Thymus (tissue), 11 donors: ENCODE data around the gene SLC43A2. TPM values are rescaled to one million over a fixed set of nuclear protein-coding genes. Genes with fewer than 3 reads are reported as not detected.

Experiments
- DNase-seq, 9 donors: peaks; one replicate each; pipeline ENCODE4 v3.0.0-alpha.2; 2013; ENCODE audit warnings: low spot score in 9 of 9, low read depth in 6 of 9, missing footprints in 1 of 9
- H3K27ac ChIP-seq, 2 donors: one replicate each; pipeline ENCODE4 v1.5.1; 2013; ENCODE audit warnings: control low read depth in 1 of 2, low read depth in 1 of 2, low read length in 1 of 2, mild to moderate bottlenecking in 1 of 2, moderate library complexity in 1 of 2
- H3K27me3 ChIP-seq, 2 donors: one replicate each; pipeline ENCODE4 v1.5.1; 2013; ENCODE audit warnings: low read length in 1 of 2; ENCODE audit not compliant: control insufficient read depth in 2 of 2, insufficient read depth in 1 of 2
- H3K36me3 ChIP-seq, 2 donors: one replicate each; pipeline ENCODE4 v1.5.1; 2013; ENCODE audit warnings: low read length in 1 of 2, mild to moderate bottlenecking in 1 of 2, moderate library complexity in 1 of 2; ENCODE audit not compliant: control insufficient read depth in 2 of 2, insufficient read depth in 2 of 2
- H3K4me1 ChIP-seq, 2 donors: one replicate each; pipeline ENCODE4 v1.5.1; 2013; ENCODE audit warnings: low read length in 2 of 2; ENCODE audit not compliant: control insufficient read depth in 2 of 2, insufficient read depth in 2 of 2
- H3K4me3 ChIP-seq, 2 donors: one replicate each; pipeline ENCODE4 v1.5.1; 2013; ENCODE audit warnings: low read length in 2 of 2, control low read depth in 1 of 2, mild to moderate bottlenecking in 1 of 2
- H3K9me3 ChIP-seq, 2 donors: one replicate each; pipeline ENCODE4 v1.5.1; 2013; ENCODE audit warnings: low read length in 1 of 2, mild to moderate bottlenecking in 1 of 2; ENCODE audit not compliant: control insufficient read depth in 2 of 2, insufficient read depth in 1 of 2
- WGBS: extraction: QIAGEN DNeasy Blood & Tissue Kit; methylation state at CpG from one replicate; pipeline ENCODE4 v1.1.7; 2013; 5-methylcytosine and 5-hydroxymethylcytosine counted together
- polyA plus RNA-seq: library from polyadenylated mRNA; stranded (reverse); fragments of 200-250 nt; gene quantifications from one replicate; pipeline ENCODE4 v1.2.3, GENCODE V29; 2013
- total RNA-seq: library from RNA; stranded (reverse); fragments of 120-200 nt; gene quantifications from one replicate; pipeline ENCODE4 v1.2.4, GENCODE V29; 2013
- donor health status: healthy.

The SLC43A2 gene
- total and polyA plus RNA-seq, 2 donors, result 10.5 to 13.9 TPM

- Histone ChIP-seq H3K9me3 (peaks cover 0 to 10% of the 10 kb centered on the region in 2 donors), H3K27me3 (peaks cover 0 to 11% of the 10 kb centered on the region in 2 donors), H3K27ac (peak overlapping the region; percentile 93 to 96), H3K4me1 (peaks cover 5 to 40% of the 10 kb centered on the region in 2 donors), H3K36me3 (peaks cover 0 to 17% of the 10 kb centered on the region in 2 donors), H3K4me3 (peak overlapping the region; percentile 85 to 87)
- peak in 8 of 9 donors; percentile 82 to 97 (median 92) for DNase-seq
- WGBS, result under 1% methylated on average over 77 of the region's 77 CpGs
Measured at GRCh38 chr17:1628856-1629503, 346 bp upstream of the SLC43A2 start.

GRCh38 chr17:1627182-1627981 is 1.3 kb downstream of the SLC43A2 start:
- peak overlapping the region; percentile 53 to 85 for H3K4me3 ChIP-seq
- DNase-seq, result peak in 3 of 9 donors; percentile 42 to 77 (median 60)
- peaks cover 0 to 10% of the 10 kb centered on the region in 2 donors for H3K9me3 ChIP-seq
- H3K4me1 ChIP-seq, result peaks cover 5 to 40% of the 10 kb centered on the region in 2 donors
- 3% methylated on average over 39 of the region's 39 CpGs for WGBS
- H3K27ac ChIP-seq, result peak overlapping the region; percentile 19 to 87
- peaks cover 0 to 20% of the 10 kb centered on the region in 2 donors for H3K36me3 ChIP-seq
- H3K27me3 ChIP-seq, result peaks cover 0 to 11% of the 10 kb centered on the region in 2 donors

DNA sequence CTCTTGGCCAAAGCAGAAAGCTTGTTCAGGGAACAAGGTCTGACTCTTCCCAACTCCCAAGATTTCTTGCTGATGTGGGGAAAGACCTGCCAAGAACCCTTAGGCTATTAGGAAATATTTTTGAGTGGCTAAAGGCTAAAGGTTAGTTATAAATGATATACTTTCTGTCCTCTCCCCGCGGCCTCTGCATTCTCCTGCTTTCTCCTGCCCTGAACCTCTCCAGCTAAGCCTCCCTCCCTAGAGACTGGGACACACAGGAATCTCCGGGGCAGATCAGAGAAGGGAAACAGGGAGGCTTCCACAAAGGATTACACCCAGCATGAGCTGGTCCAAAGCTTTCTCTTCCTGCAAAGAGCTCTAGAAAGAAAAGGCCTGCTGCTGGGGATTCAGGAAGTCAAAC is 2.3 kb downstream of the SLC43A2 start:
- Histone ChIP-seq H3K36me3 (peaks cover 5 to 26% of the 10 kb centered on the region in 2 donors), H3K27me3 (peaks cover 0 to 11% of the 10 kb centered on the region in 2 donors), H3K27ac (peak overlapping the region in 1 of 2 donors; percentile 87), H3K4me1 (peaks cover 5 to 43% of the 10 kb centered on the region in 2 donors), H3K4me3 (peak overlapping the region in 1 of 2 donors; percentile 53), H3K9me3 (peaks cover 0 to 10% of the 10 kb centered on the region in 2 donors)
- no peak for DNase-seq
- 89% methylated on average over 3 of the region's 3 CpGs for WGBS

- Histone ChIP-seq H3K27me3 (peaks cover 0 to 11% of the 10 kb centered on the region in 2 donors), H3K36me3 (peaks cover 10 to 29% of the 10 kb centered on the region in 2 donors), H3K4me1 (peaks cover 5 to 44% of the 10 kb centered on the region in 2 donors), H3K27ac (no peak overlapping the region), H3K4me3 (no peak overlapping the region), H3K9me3 (peaks cover 0 to 10% of the 10 kb centered on the region in 2 donors)
- DNase-seq, result no peak
- WGBS, result 86% methylated on average over 6 of the region's 6 CpGs
Measured at GRCh38 chr17:1625581-1625980, 3.1 kb downstream of the SLC43A2 start.

DNA sequence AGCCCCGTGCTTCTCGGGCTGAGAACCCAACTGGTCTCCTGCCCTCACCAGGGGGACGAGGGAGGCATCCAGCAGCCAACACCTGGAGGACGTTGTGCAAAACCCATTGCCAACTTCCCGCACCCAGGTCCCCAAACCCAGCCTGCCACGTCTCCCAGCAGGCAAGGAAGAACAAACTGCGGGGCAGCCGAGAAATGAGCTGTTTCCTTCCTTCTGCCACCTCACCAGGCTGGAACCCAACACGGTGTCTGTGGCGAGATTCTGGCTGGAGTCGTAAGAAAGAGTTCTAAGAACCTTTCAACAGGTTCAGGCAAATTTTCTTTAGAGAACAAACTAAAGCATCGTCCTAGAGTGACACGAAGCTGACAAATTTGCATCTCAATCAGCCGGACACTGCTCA is 3.6 kb downstream of the SLC43A2 start:
- Histone ChIP-seq H3K27ac (no peak overlapping the region), H3K4me3 (no peak overlapping the region), H3K9me3 (peaks cover 0 to 10% of the 10 kb centered on the region in 2 donors), H3K4me1 (peaks cover 5 to 42% of the 10 kb centered on the region in 2 donors), H3K36me3 (peaks cover 14 to 32% of the 10 kb centered on the region in 2 donors), H3K27me3 (peaks cover 0 to 9% of the 10 kb centered on the region in 2 donors)
- 59% methylated on average over 14 of the region's 14 CpGs for WGBS
- no peak for DNase-seq

- Histone ChIP-seq H3K4me3 (no peak overlapping the region), H3K27me3 (peaks cover 0 to 5% of the 10 kb centered on the region in 2 donors), H3K36me3 (peaks cover 16 to 34% of the 10 kb centered on the region in 2 donors), H3K9me3 (peaks cover 0 to 8% of the 10 kb centered on the region in 2 donors), H3K4me1 (peaks cover 5 to 37% of the 10 kb centered on the region in 2 donors), H3K27ac (no peak overlapping the region)
- DNase-seq, result no peak
- WGBS, result 90% methylated on average over 12 of the region's 12 CpGs
Measured at GRCh38 chr17:1624650-1625049, 4.0 kb downstream of the SLC43A2 start.

DNA sequence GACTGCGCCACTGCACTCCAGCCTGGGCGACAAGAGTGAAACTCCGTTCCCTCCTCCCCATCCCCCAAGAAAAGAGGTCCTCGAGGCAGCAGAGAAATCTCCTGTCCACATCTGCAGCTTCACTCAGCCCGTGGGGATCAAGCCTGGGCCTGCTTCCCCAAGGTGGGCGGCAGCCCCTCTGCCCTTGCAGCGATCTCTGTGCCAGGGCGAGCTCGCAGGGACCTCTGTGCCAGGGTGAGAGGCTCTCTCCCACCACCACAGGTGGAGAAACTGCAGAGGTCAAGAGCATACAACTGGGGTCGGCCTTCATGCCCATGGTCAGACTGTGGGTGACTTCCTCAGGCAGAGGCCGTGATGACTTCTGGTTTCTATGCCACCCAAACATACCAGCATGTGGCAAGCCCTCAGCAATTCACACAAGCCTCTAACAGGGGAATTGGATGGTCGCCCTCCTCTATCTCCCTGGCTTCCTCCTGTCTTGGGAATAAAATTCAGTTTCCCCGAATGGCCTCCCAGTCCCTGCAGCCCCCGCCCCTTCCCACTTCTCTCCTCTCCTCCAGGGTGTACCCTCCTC is 5.5 kb downstream of the SLC43A2 start:
- Histone ChIP-seq H3K4me3 (no peak overlapping the region), H3K27ac (no peak overlapping the region), H3K9me3 (peaks cover 0 to 2% of the 10 kb centered on the region in 2 donors), H3K4me1 (peaks cover 5 to 35% of the 10 kb centered on the region in 2 donors), H3K27me3 (no peaks in the 10 kb centered on the region), H3K36me3 (peaks cover 21 to 40% of the 10 kb centered on the region in 2 donors)
- DNase-seq, result no peak
- WGBS, result 97% methylated on average over 14 of the region's 14 CpGs

DNA sequence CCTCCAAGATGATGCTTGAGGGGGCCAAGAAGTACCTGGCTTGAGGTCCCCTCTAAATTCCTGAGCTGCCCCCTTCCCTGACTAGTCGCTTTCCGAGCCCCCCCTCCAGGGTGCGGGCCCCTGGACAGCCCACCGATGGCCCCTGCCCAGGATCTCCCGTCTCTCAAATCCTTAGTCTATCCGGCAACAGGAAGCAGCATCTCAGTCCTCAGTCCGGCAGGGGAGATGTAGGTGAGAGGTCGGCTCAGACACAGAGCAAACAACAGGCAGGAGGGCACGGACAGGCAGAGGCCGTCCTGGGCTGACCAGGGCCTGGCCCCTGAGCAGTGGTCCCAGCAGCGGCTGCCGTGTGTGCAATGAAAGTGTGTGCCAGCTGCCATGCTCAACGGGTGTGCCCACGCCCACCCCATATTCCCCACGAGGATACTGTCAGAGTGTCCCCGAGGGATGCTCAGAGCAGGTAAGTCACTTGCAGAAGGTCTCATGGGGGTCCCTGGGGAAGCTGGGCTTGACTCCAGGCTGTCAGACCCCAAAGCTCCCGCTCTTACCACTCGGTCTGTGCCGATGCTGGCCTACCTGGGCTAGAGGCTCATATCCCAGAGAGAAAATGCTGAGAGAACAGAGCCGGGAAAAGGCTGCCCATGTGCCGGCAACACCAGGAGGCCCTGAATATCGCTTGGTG is 7.2 kb downstream of the SLC43A2 start:
- Histone ChIP-seq H3K9me3 (no peaks in the 10 kb centered on the region), H3K36me3 (peaks cover 31 to 44% of the 10 kb centered on the region in 2 donors), H3K4me1 (peaks cover 3 to 30% of the 10 kb centered on the region in 2 donors), H3K27ac (no peak overlapping the region), H3K27me3 (no peaks in the 10 kb centered on the region), H3K4me3 (no peak overlapping the region)
- 95% methylated on average over 22 of the region's 22 CpGs for WGBS
- no peak for DNase-seq
